ENCODE results near the gene SHISA8.

The SHISA8 gene

GRCh38 chr22:41899110-41899509, 15.8 kb downstream of the SHISA8 start:
- H3K36me3 ChIP-seq (ENCODE audit: control insufficient read depth in 2 of 2, insufficient read depth in 2 of 2, low read length in 2 of 2), result peaks cover 69 to 72% of the 10 kb centered on the region in 2 donors
- H3K9me3 ChIP-seq (ENCODE audit: control insufficient read depth in 2 of 2, low read length in 2 of 2), result no peaks in the 10 kb centered on the region
- H3K4me3 ChIP-seq (ENCODE audit: low read length in 2 of 2), result no peak overlapping the region
- no peak overlapping the region for H3K27ac ChIP-seq (ENCODE audit: low read depth in 2 of 2, low read length in 2 of 2)
- no peak overlapping the region for H3K9ac ChIP-seq (ENCODE audit: low read depth in 1 of 2, low read length in 2 of 2)
- H3K4me1 ChIP-seq (ENCODE audit: control insufficient read depth in 2 of 2, insufficient read depth in 2 of 2, low read length in 2 of 2), result no peaks in the 10 kb centered on the region
- H3K27me3 ChIP-seq (ENCODE audit: control insufficient read depth in 2 of 2, insufficient read depth in 2 of 2, low read length in 2 of 2), result no peaks in the 10 kb centered on the region

- peaks cover 69 to 71% of the 10 kb centered on the region in 2 donors for H3K36me3 ChIP-seq (ENCODE audit: control insufficient read depth in 2 of 2, insufficient read depth in 2 of 2, low read length in 2 of 2)
- H3K27ac ChIP-seq (ENCODE audit: low read depth in 2 of 2, low read length in 2 of 2), result no peak overlapping the region
- no peak overlapping the region for H3K4me3 ChIP-seq (ENCODE audit: low read length in 2 of 2)
- no peaks in the 10 kb centered on the region for H3K9me3 ChIP-seq (ENCODE audit: control insufficient read depth in 2 of 2, low read length in 2 of 2)
- no peaks in the 10 kb centered on the region for H3K27me3 ChIP-seq (ENCODE audit: control insufficient read depth in 2 of 2, insufficient read depth in 2 of 2, low read length in 2 of 2)
- H3K4me1 ChIP-seq (ENCODE audit: control insufficient read depth in 2 of 2, insufficient read depth in 2 of 2, low read length in 2 of 2), result no peaks in the 10 kb centered on the region
- H3K9ac ChIP-seq (ENCODE audit: low read depth in 1 of 2, low read length in 2 of 2), result no peak overlapping the region
These were observed 16.2 kb downstream of the SHISA8 start for GRCh38 chr22:41898645-41899044.

GRCh38 chr22:41893591-41894375, 21.1 kb downstream of the SHISA8 start:
- H3K27me3 ChIP-seq (ENCODE audit: control insufficient read depth in 2 of 2, insufficient read depth in 2 of 2, low read length in 2 of 2), result no peaks in the 10 kb centered on the region
- no peak overlapping the region for H3K27ac ChIP-seq (ENCODE audit: low read depth in 2 of 2, low read length in 2 of 2)
- H3K9me3 ChIP-seq (ENCODE audit: control insufficient read depth in 2 of 2, low read length in 2 of 2), result no peaks in the 10 kb centered on the region
- H3K9ac ChIP-seq (ENCODE audit: low read depth in 1 of 2, low read length in 2 of 2), result no peak overlapping the region
- H3K36me3 ChIP-seq (ENCODE audit: control insufficient read depth in 2 of 2, insufficient read depth in 2 of 2, low read length in 2 of 2), result peaks cover 53 to 73% of the 10 kb centered on the region in 2 donors
- H3K4me1 ChIP-seq (ENCODE audit: control insufficient read depth in 2 of 2, insufficient read depth in 2 of 2, low read length in 2 of 2), result no peaks in the 10 kb centered on the region
- no peak overlapping the region for H3K4me3 ChIP-seq (ENCODE audit: low read length in 2 of 2)

GRCh38 chr22:41892721-41893120, 22.2 kb downstream of the SHISA8 start:
- Histone ChIP-seq H3K27ac (ENCODE audit: low read depth in 2 of 2, low read length in 2 of 2) (no peak overlapping the region), H3K27me3 (ENCODE audit: control insufficient read depth in 2 of 2, insufficient read depth in 2 of 2, low read length in 2 of 2) (no peaks in the 10 kb centered on the region), H3K4me3 (ENCODE audit: low read length in 2 of 2) (no peak overlapping the region), H3K9ac (ENCODE audit: low read depth in 1 of 2, low read length in 2 of 2) (no peak overlapping the region), H3K36me3 (ENCODE audit: control insufficient read depth in 2 of 2, insufficient read depth in 2 of 2, low read length in 2 of 2) (peaks cover 59 to 74% of the 10 kb centered on the region in 2 donors), H3K9me3 (ENCODE audit: control insufficient read depth in 2 of 2, low read length in 2 of 2) (no peaks in the 10 kb centered on the region), H3K4me1 (ENCODE audit: control insufficient read depth in 2 of 2, insufficient read depth in 2 of 2, low read length in 2 of 2) (no peaks in the 10 kb centered on the region)

DNA sequence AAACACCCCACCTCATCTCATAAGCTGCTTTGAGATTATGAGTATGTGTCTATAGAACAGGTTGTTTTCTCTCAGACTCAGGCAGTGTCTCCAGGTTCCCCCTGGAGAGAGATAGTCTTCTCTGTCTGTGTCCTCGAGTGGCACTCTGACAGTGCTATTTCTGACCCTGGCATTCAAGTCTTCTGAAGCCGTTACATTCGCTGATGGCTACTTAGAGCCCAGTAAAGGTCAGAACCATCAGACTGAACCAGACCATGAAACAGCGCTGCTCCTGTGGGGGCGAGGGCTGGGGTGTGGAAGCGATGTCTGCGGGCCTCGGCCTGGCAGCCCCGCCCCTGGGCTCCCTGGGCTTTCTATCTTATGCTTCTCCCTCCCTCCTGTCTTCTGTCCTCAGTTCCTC, 23.5 kb downstream of the SHISA8 start:
- Histone ChIP-seq H3K27me3 (ENCODE audit: control insufficient read depth in 2 of 2, insufficient read depth in 2 of 2, low read length in 2 of 2) (no peaks in the 10 kb centered on the region), H3K4me3 (ENCODE audit: low read length in 2 of 2) (no peak overlapping the region), H3K27ac (ENCODE audit: low read depth in 2 of 2, low read length in 2 of 2) (no peak overlapping the region), H3K36me3 (ENCODE audit: control insufficient read depth in 2 of 2, insufficient read depth in 2 of 2, low read length in 2 of 2) (peaks cover 58 to 69% of the 10 kb centered on the region in 2 donors), H3K9ac (ENCODE audit: low read depth in 1 of 2, low read length in 2 of 2) (no peak overlapping the region), H3K9me3 (ENCODE audit: control insufficient read depth in 2 of 2, low read length in 2 of 2) (no peaks in the 10 kb centered on the region), H3K4me1 (ENCODE audit: control insufficient read depth in 2 of 2, insufficient read depth in 2 of 2, low read length in 2 of 2) (no peaks in the 10 kb centered on the region)

- peaks cover 74 to 76% of the 10 kb centered on the region in 2 donors for H3K36me3 ChIP-seq (ENCODE audit: control insufficient read depth in 2 of 2, insufficient read depth in 2 of 2, low read length in 2 of 2)
- no peak overlapping the region for H3K9ac ChIP-seq (ENCODE audit: low read depth in 1 of 2, low read length in 2 of 2)
- no peaks in the 10 kb centered on the region for H3K27me3 ChIP-seq (ENCODE audit: control insufficient read depth in 2 of 2, insufficient read depth in 2 of 2, low read length in 2 of 2)
- no peak overlapping the region for H3K4me3 ChIP-seq (ENCODE audit: low read length in 2 of 2)
- H3K27ac ChIP-seq (ENCODE audit: low read depth in 2 of 2, low read length in 2 of 2), result no peak overlapping the region
- H3K4me1 ChIP-seq (ENCODE audit: control insufficient read depth in 2 of 2, insufficient read depth in 2 of 2, low read length in 2 of 2), result no peaks in the 10 kb centered on the region
- no peaks in the 10 kb centered on the region for H3K9me3 ChIP-seq (ENCODE audit: control insufficient read depth in 2 of 2, low read length in 2 of 2)
These were observed 26.2 kb downstream of the SHISA8 start for GRCh38 chr22:41888627-41889200.

DNA sequence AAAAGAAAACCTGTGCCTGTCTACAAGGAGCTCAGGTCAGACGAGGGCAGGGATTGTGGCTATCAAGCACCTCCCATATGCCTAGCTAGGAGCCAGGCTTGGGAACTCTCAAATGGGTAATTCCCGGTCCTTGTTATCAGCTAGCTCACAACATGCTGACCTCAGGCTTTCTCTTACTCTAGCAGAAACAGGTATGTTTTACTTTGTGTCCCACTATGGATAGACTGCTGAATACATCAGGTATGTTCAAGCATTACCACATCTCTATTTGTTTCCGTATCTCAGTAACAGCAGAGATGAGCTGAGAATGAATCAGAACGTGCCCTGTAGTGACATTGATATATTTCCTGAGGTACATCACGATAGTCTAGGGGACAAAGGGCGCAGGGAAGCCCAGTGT, 29.4 kb downstream of the SHISA8 start:
- no peak overlapping the region for H3K4me3 ChIP-seq (ENCODE audit: low read length in 2 of 2)
- H3K9ac ChIP-seq (ENCODE audit: low read depth in 1 of 2, low read length in 2 of 2), result no peak overlapping the region
- H3K4me1 ChIP-seq (ENCODE audit: control insufficient read depth in 2 of 2, insufficient read depth in 2 of 2, low read length in 2 of 2), result no peaks in the 10 kb centered on the region
- H3K36me3 ChIP-seq (ENCODE audit: control insufficient read depth in 2 of 2, insufficient read depth in 2 of 2, low read length in 2 of 2), result peaks cover 82 to 86% of the 10 kb centered on the region in 2 donors
- H3K9me3 ChIP-seq (ENCODE audit: control insufficient read depth in 2 of 2, low read length in 2 of 2), result no peaks in the 10 kb centered on the region
- no peak overlapping the region for H3K27ac ChIP-seq (ENCODE audit: low read depth in 2 of 2, low read length in 2 of 2)
- no peaks in the 10 kb centered on the region for H3K27me3 ChIP-seq (ENCODE audit: control insufficient read depth in 2 of 2, insufficient read depth in 2 of 2, low read length in 2 of 2)

DNA sequence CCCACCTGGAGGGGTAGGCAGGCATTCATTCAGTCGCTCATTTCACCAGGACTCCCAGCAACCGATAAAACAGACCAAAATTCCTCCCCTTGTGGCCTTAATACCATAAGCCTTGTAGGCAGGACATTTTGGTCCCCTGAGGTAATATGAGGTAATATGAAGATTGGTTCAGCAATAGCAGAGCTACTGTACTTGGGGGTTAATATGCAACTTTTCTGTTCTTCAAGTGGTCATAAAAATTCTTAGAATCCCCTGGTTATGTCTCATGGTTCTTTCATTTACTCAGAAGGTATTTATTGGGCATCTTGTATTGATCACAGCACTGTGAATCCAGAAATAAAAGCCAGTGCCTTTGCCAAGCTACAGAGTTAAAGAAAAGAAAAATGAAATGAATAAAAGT, 29.8 kb downstream of the SHISA8 start:
- no peaks in the 10 kb centered on the region for H3K27me3 ChIP-seq (ENCODE audit: control insufficient read depth in 2 of 2, insufficient read depth in 2 of 2, low read length in 2 of 2)
- H3K27ac ChIP-seq (ENCODE audit: low read depth in 2 of 2, low read length in 2 of 2), result no peak overlapping the region
- no peaks in the 10 kb centered on the region for H3K4me1 ChIP-seq (ENCODE audit: control insufficient read depth in 2 of 2, insufficient read depth in 2 of 2, low read length in 2 of 2)
- H3K9me3 ChIP-seq (ENCODE audit: control insufficient read depth in 2 of 2, low read length in 2 of 2), result no peaks in the 10 kb centered on the region
- H3K9ac ChIP-seq (ENCODE audit: low read depth in 1 of 2, low read length in 2 of 2), result no peak overlapping the region
- H3K4me3 ChIP-seq (ENCODE audit: low read length in 2 of 2), result no peak overlapping the region
- H3K36me3 ChIP-seq (ENCODE audit: control insufficient read depth in 2 of 2, insufficient read depth in 2 of 2, low read length in 2 of 2), result peaks cover 82 to 86% of the 10 kb centered on the region in 2 donors

GRCh38 chr22:41883400-41883799, 31.5 kb downstream of the SHISA8 start:
- H3K4me3 ChIP-seq (ENCODE audit: low read length in 2 of 2), result no peak overlapping the region
- peaks cover 77 to 89% of the 10 kb centered on the region in 2 donors for H3K36me3 ChIP-seq (ENCODE audit: control insufficient read depth in 2 of 2, insufficient read depth in 2 of 2, low read length in 2 of 2)
- no peak overlapping the region for H3K9ac ChIP-seq (ENCODE audit: low read depth in 1 of 2, low read length in 2 of 2)
- no peak overlapping the region for H3K27ac ChIP-seq (ENCODE audit: low read depth in 2 of 2, low read length in 2 of 2)
- H3K9me3 ChIP-seq (ENCODE audit: control insufficient read depth in 2 of 2, low read length in 2 of 2), result no peaks in the 10 kb centered on the region
- H3K27me3 ChIP-seq (ENCODE audit: control insufficient read depth in 2 of 2, insufficient read depth in 2 of 2, low read length in 2 of 2), result no peaks in the 10 kb centered on the region
- H3K4me1 ChIP-seq (ENCODE audit: control insufficient read depth in 2 of 2, insufficient read depth in 2 of 2, low read length in 2 of 2), result no peaks in the 10 kb centered on the region

DNA sequence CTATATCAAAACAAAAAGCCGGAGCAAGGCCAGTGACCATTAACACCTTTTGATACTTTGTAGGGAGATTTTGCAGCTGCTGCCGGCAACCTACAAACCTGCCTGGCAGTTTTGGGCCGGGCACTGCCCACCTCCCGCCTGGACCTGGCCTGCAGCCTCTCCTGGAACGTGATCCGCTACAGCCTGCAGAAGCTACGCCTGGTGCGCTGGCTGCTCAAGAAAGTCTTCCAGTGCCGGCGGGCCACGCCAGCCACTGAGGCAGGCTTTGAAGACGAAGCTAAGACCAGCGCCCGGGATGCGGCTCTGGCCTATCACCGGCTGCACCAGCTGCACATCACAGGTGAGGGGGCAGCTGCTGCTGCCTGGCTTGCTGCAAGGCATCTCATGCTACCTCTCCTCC, 34.2 kb downstream of the SHISA8 start:
- no peak overlapping the region for H3K27ac ChIP-seq (ENCODE audit: low read depth in 2 of 2, low read length in 2 of 2)

More for the DNA sequence above, 34.2 kb downstream of the SHISA8 start:
- H3K36me3 ChIP-seq (ENCODE audit: control insufficient read depth in 2 of 2, insufficient read depth in 2 of 2, low read length in 2 of 2), result peaks cover 75 to 89% of the 10 kb centered on the region in 2 donors
- H3K27me3 ChIP-seq (ENCODE audit: control insufficient read depth in 2 of 2, insufficient read depth in 2 of 2, low read length in 2 of 2), result no peaks in the 10 kb centered on the region
- H3K9me3 ChIP-seq (ENCODE audit: control insufficient read depth in 2 of 2, low read length in 2 of 2), result no peaks in the 10 kb centered on the region
- H3K4me1 ChIP-seq (ENCODE audit: control insufficient read depth in 2 of 2, insufficient read depth in 2 of 2, low read length in 2 of 2), result no peaks in the 10 kb centered on the region
- H3K9ac ChIP-seq (ENCODE audit: low read depth in 1 of 2, low read length in 2 of 2), result no peak overlapping the region
- H3K4me3 ChIP-seq (ENCODE audit: low read length in 2 of 2), result no peak overlapping the region
